Kidney epithelial cell (primary cell): ENCODE results near the gene PACS1. TPM values are rescaled to one million over a fixed set of nuclear protein-coding genes. Genes with fewer than 3 reads are reported as not detected.
"Not testable (repeated sequence)": the region's sequence is repeated elsewhere in the genome, so short reads cannot be mapped to it uniquely, and the experiment has no call there.

ENCODE experiments used
- DNase-seq: peaks from one replicate; pipeline ENCODE4 v3.0.0-alpha.2; 2010; ENCODE audit warnings: low read depth
- H3K27me3 ChIP-seq: 2 replicates; pipeline ENCODE4 v1.6.0; 2011; ENCODE audit warnings: low read length; ENCODE audit not compliant: control insufficient read depth, insufficient read depth
- H3K36me3 ChIP-seq: 2 replicates; pipeline ENCODE4 v1.5.1; 2011; ENCODE audit warnings: low read length; ENCODE audit not compliant: control insufficient read depth, insufficient read depth
- H3K4me3 ChIP-seq: 2 replicates; pipeline ENCODE4 v1.5.1; 2011; ENCODE audit warnings: low read depth, mild to moderate bottlenecking, control low read depth, low read length
- CTCF ChIP-seq: IDR thresholded peaks from 2 replicates; pipeline ENCODE4 v1.5.1; 2011; ENCODE audit warnings: mild to moderate bottlenecking, moderate library complexity, low read length, control low read depth, inconsistent platforms; ENCODE audit not compliant: insufficient read depth, poor library complexity, severe bottlenecking
- total RNA-seq: library from RNA; depleted of rRNA; stranded (reverse); fragments of >200 nt; gene quantifications from 2 replicates; pipeline ENCODE4 v1.2.3, GENCODE V29; 2015

The PACS1 gene
- total RNA-seq, 1 donor from 2014 or later: 29.4 TPM

GRCh38 chr11:66274219-66274618 is 204.1 kb downstream of the PACS1 start:
- no peak for DNase-seq
- TF ChIP-seq CTCF: no peak
- H3K27me3 ChIP-seq: peaks cover 7% of the 10 kb centered on the region
- H3K36me3 ChIP-seq: peaks cover 10% of the 10 kb centered on the region
- H3K4me3 ChIP-seq: no peak overlapping the region

DNA sequence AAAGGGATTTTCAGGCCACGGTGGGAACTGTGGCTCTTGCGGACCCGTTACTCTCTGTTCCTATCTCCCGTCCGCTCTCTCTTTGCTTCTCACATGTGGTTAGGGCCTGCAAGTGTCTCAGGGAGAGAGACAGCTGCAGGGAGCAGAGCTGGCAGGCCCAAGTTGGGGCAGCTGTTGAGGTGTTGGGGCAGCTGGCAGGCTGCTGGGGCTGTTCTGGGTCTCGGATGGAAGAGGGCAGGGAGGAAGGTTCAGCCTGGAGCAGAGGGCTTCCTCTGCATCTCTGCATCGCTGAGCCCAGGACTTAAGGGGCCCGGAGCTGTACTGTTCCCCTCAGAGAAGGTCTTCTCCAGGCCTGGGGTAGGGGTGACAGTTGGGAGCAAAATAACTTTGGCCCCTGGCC is 205.3 kb downstream of the PACS1 start:
- Histone ChIP-seq H3K27me3 (peaks cover 12% of the 10 kb centered on the region), H3K36me3 (peaks cover 10% of the 10 kb centered on the region), H3K4me3 (no peak overlapping the region)
- no peak for TF ChIP-seq CTCF
- DNase-seq: no peak

DNA sequence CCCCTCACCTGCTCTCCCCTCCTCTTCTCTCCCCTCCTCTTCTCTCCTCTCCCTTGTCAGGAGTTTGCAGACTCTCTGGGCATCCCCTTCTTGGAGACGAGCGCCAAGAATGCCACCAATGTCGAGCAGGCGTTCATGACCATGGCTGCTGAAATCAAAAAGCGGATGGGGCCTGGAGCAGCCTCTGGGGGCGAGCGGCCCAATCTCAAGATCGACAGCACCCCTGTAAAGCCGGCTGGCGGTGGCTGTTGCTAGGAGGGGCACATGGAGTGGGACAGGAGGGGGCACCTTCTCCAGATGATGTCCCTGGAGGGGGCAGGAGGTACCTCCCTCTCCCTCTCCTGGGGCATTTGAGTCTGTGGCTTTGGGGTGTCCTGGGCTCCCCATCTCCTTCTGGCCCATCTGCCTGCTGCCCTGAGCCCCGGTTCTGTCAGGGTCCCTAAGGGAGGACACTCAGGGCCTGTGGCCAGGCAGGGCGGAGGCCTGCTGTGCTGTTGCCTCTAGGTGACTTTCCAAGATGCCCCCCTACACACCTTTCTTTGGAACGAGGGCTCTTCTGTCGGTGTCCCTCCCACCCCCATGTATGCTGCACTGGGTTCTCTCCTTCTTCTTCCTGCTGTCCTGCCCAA is 206.0 kb downstream of the PACS1 start:
- TF ChIP-seq CTCF: no peak
- DNase-seq: no peak
- Histone ChIP-seq H3K4me3 (no peak overlapping the region), H3K36me3 (peaks cover 10% of the 10 kb centered on the region), H3K27me3 (peaks cover 12% of the 10 kb centered on the region)

GRCh38 chr11:66276619-66277018 is 206.5 kb downstream of the PACS1 start:
- Histone ChIP-seq H3K36me3 (peaks cover 10% of the 10 kb centered on the region), H3K27me3 (peaks cover 12% of the 10 kb centered on the region)
- H3K4me3 ChIP-seq, DNase-seq: not testable (repeated sequence)

DNA sequence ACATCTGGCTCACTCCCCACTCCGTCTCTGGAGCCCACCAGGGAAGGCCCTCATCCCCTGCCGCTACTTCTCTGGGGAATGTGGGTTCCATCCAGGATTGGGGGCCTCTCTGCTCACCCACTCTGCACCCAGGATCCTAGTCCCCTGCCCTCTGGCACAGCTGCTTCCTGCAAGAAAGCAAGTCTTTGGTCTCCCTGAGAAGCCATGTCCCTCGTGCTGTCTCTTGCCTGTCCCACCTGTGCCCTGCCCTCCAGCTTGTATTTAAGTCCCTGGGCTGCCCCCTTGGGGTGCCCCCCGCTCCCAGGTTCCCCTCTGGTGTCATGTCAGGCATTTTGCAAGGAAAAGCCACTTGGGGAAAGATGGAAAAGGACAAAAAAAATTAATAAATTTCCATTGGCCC is 207.0 kb downstream of the PACS1 start:
- peaks cover 12% of the 10 kb centered on the region for H3K27me3 ChIP-seq
- DNase-seq, H3K36me3 ChIP-seq, H3K4me3 ChIP-seq: not testable (repeated sequence)

DNA sequence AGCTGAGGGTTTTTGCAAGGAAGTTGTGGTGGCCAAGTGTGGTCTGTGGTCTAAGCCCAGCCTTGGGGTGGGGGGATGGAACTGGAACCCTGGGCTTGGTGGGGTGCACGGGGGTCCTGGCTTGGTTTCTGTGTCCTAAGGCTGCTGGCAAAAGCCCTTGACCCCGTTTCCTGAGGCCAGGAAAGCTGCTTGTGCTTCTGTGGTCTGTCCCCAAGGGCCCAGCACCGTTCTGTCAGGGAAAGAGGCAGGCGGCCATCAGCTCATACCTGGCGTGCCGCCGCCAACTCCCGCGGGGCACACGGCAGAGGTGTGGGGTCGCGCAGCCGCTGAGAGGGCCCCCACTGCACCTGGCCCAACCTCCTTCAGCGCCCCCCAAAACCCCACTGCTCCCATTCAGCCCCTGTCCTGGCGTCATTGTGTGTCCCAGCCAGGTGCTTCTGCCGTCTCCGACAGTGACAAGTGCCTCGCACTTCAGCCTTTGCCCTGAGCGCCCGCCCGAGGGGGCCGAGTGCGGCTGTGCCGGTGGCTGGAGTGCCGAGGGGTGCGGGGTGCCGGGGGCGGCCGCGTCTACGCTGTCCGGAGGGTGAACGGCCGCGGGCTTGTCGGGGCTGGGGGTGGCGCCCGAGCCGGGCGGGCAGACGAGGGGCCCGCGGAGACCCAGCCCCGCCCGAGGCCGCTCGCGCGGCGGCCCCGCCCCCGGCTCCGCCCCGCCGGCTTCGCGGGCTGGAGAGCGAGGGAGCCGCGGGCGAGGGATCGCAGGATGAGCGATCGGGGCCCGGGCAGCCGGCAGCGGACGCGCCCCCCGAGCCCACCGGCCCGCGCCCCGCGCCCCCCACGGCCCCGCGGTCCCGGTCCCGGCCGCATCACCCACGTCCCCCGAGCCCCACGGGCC is 207.6 kb downstream of the PACS1 start, which contains the start of gene CNIH2:
Gene CNIH2 (plus strand): TSS at position 705 of the 892 bp plus-strand sequence. CDS start 282 bp downstream, outside the sequence.
- TF ChIP-seq CTCF: no peak
- DNase-seq: no peak
- Histone ChIP-seq H3K27me3 (peaks cover 12% of the 10 kb centered on the region), H3K36me3 (peaks cover 4% of the 10 kb centered on the region), H3K4me3 (no peak within 1 kb of the TSS)
